HepG2 (cell line): ENCODE measurements around the gene POLR1G. TPM values are rescaled to one million over a fixed set of nuclear protein-coding genes. Genes with fewer than 3 reads are reported as not detected.
A peak's percentile ranks its signal among the peaks of the same experiment; 100 is the strongest.

Source experiments
- PHF21A ChIP-seq: sonication (generic); formaldehyde crosslinking; IDR thresholded peaks from 2 replicates; pipeline ENCODE4 v1.5.0; 2020; ENCODE audit warnings: mild to moderate bottlenecking, missing genetic modification reagents
- REPIN1 ChIP-seq: sonication (generic); formaldehyde crosslinking; IDR thresholded peaks from 2 replicates; pipeline ENCODE4 v1.8.0; 2022; ENCODE audit warnings: missing genetic modification reagents, low read depth, mild to moderate bottlenecking, borderline replicate concordance
- U2AF2 ChIP-seq: fragments of 200-400 bp; formaldehyde crosslinking; IDR thresholded peaks from 2 replicates; pipeline ENCODE4 v1.6.1; 2017; ENCODE audit warnings: low read depth, mild to moderate bottlenecking, low read length
- ZC3H4 ChIP-seq: sonication (generic); formaldehyde crosslinking; IDR thresholded peaks from 2 replicates; pipeline ENCODE4 v1.4.0; 2020; ENCODE audit warnings: missing genetic modification reagents, borderline replicate concordance
- ZNF605 ChIP-seq: sonication (generic); formaldehyde crosslinking; IDR thresholded peaks from 2 replicates; pipeline ENCODE4 v1.8.0; 2022; ENCODE audit warnings: mild to moderate bottlenecking, missing genetic modification reagents
- ZNF737 ChIP-seq: sonication (generic); formaldehyde crosslinking; IDR thresholded peaks from 2 replicates; pipeline ENCODE4 v1.5.0; 2020; ENCODE audit warnings: missing genetic modification reagents, mild to moderate bottlenecking, borderline replicate concordance
- polyA plus RNA-seq, 8 experiments: library from polyadenylated mRNA; depleted of rRNA in 3 of 8; stranded (reverse) in 7 of 8; unstranded in 1 of 8; fragments of >200 nt; fragmentation: Illumina TruSeq in 4 of 8; extraction: Trizol in 4 of 8; gene quantifications; 2 replicates each; pipeline versions ENCODE4 v1.2.1 to v1.2.3, GENCODE V29; 2011 to 2016; ENCODE audit warnings: low read depth in 4 of 8, missing spikeins in 1 of 8, mixed read lengths in 1 of 8; ENCODE audit not compliant: insufficient read depth in 1 of 8
- total RNA-seq, 5 experiments: library from RNA; depleted of rRNA; stranded (reverse); fragments of >200 nt; fragmentation: Illumina TruSeq; extraction: Trizol; gene quantifications; 2 replicates each; pipeline ENCODE4 v1.2.3, GENCODE V29; 2016; ENCODE audit warnings: low read depth in 1 of 5
- TF ChIP-seq, protein P1 (sequence below): sonication (generic); formaldehyde crosslinking; IDR thresholded peaks from 2 replicates; pipeline ENCODE4 v1.4.0; 2020; ENCODE audit warnings: missing genetic modification reagents
- TF ChIP-seq, protein P2 (sequence below): sonication (generic); formaldehyde crosslinking; IDR thresholded peaks from 2 replicates; pipeline ENCODE4 v1.4.0; 2020; ENCODE audit warnings: missing genetic modification reagents, borderline replicate concordance
- TF ChIP-seq, protein P3 (sequence below), 2 experiments: sonication (generic) in 1 of 2; formaldehyde crosslinking in 1 of 2; IDR thresholded peaks; 2 replicates each; pipeline versions ENCODE4 v1.6.1 to v1.9.0; 2014 to 2022; ENCODE audit warnings: antibody characterized with exemption in 1 of 2, borderline replicate concordance in 1 of 2, inconsistent platforms in 1 of 2, low read depth in 1 of 2, missing genetic modification reagents in 1 of 2
- TF ChIP-seq, protein P4 (sequence below): IDR thresholded peaks from 2 replicates; pipeline ENCODE4 v1.6.1; 2016; ENCODE audit warnings: low read depth

POLR1G gene
- total and polyA plus RNA-seq, 2 of the 13 experiments (the other 11 are each of a cell fraction or from before 2014, with no cell fraction given), result 3.5 to 20.8 TPM

DNA sequence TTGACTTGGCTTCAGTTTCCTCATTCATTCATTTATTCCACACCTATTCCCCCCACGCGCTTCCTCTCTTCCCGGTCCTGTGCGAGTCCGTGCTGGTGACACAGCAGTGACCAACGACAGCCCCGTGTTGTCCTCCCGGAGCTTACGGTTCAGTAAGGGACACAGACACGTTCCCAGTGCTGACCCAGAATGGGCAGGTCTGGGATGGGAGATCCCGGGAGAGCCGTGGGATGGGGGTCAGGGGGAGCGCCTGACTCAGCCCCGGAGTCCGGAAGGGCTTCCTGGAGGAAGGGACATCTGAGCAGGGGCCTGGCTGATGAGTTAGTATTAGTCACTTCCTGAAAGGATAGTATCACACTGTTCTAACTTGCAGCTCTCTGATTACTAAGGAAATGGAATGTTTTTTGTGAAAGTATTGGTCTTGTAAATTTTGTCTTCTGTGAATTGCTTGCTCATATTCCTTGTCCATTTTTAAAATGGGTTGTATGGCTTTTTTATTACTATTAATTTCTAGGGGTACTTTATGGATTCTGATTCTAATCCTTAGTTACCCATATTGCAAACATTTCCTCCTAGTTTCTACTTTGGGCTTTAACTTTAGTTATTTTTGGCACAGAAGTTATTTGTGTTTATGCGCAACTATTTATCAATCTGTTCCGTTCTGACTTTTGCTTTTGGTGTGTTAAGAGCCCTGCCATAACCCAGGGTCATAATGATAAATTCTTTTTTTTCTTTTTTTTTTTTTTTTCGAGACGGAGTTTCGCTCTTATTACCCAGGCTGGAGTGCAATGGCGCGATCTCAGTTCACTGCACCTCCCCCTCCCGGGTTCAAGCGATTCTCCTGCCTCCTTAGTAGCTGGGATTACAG lies 18.0 kb downstream of the POLR1G start (continued):
- TF ChIP-seq, protein P1, sequence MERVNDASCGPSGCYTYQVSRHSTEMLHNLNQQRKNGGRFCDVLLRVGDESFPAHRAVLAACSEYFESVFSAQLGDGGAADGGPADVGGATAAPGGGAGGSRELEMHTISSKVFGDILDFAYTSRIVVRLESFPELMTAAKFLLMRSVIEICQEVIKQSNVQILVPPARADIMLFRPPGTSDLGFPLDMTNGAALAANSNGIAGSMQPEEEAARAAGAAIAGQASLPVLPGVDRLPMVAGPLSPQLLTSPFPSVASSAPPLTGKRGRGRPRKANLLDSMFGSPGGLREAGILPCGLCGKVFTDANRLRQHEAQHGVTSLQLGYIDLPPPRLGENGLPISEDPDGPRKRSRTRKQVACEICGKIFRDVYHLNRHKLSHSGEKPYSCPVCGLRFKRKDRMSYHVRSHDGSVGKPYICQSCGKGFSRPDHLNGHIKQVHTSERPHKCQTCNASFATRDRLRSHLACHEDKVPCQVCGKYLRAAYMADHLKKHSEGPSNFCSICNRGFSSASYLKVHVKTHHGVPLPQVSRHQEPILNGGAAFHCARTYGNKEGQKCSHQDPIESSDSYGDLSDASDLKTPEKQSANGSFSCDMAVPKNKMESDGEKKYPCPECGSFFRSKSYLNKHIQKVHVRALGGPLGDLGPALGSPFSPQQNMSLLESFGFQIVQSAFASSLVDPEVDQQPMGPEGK (CRISPR knock-in tag), result peak; percentile 81
- TF ChIP-seq PHF21A (CRISPR knock-in tag) (no peak; the same call in 1 of the 2 replicates), ZC3H4 (peak; percentile 92; the same call in 1 of the 2 replicates), ZNF737 (CRISPR knock-in tag) (no peak), U2AF2 (no peak), ZNF605 (CRISPR knock-in tag) (0 out of 2 replicates have a peak, but pooled peaks have one; percentile 25), REPIN1 (CRISPR knock-in tag) (no peak)
- TF ChIP-seq, protein P2, sequence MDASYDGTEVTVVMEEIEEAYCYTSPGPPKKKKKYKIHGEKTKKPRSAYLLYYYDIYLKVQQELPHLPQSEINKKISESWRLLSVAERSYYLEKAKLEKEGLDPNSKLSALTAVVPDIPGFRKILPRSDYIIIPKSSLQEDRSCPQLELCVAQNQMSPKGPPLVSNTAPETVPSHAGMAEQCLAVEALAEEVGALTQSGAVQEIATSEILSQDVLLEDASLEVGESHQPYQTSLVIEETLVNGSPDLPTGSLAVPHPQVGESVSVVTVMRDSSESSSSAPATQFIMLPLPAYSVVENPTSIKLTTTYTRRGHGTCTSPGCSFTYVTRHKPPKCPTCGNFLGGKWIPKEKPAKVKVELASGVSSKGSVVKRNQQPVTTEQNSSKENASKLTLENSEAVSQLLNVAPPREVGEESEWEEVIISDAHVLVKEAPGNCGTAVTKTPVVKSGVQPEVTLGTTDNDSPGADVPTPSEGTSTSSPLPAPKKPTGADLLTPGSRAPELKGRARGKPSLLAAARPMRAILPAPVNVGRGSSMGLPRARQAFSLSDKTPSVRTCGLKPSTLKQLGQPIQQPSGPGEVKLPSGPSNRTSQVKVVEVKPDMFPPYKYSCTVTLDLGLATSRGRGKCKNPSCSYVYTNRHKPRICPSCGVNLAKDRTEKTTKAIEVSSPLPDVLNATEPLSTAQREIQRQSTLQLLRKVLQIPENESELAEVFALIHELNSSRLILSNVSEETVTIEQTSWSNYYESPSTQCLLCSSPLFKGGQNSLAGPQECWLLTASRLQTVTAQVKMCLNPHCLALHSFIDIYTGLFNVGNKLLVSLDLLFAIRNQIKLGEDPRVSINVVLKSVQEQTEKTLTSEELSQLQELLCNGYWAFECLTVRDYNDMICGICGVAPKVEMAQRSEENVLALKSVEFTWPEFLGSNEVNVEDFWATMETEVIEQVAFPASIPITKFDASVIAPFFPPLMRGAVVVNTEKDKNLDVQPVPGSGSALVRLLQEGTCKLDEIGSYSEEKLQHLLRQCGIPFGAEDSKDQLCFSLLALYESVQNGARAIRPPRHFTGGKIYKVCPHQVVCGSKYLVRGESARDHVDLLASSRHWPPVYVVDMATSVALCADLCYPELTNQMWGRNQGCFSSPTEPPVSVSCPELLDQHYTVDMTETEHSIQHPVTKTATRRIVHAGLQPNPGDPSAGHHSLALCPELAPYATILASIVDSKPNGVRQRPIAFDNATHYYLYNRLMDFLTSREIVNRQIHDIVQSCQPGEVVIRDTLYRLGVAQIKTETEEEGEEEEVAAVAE (CRISPR knock-in tag), result no peak
- TF ChIP-seq, protein P3, sequence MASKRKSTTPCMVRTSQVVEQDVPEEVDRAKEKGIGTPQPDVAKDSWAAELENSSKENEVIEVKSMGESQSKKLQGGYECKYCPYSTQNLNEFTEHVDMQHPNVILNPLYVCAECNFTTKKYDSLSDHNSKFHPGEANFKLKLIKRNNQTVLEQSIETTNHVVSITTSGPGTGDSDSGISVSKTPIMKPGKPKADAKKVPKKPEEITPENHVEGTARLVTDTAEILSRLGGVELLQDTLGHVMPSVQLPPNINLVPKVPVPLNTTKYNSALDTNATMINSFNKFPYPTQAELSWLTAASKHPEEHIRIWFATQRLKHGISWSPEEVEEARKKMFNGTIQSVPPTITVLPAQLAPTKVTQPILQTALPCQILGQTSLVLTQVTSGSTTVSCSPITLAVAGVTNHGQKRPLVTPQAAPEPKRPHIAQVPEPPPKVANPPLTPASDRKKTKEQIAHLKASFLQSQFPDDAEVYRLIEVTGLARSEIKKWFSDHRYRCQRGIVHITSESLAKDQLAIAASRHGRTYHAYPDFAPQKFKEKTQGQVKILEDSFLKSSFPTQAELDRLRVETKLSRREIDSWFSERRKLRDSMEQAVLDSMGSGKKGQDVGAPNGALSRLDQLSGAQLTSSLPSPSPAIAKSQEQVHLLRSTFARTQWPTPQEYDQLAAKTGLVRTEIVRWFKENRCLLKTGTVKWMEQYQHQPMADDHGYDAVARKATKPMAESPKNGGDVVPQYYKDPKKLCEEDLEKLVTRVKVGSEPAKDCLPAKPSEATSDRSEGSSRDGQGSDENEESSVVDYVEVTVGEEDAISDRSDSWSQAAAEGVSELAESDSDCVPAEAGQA (IDR thresholded peaks at IDR 0.05; ENCODE audit: low read depth), result no peak
- TF ChIP-seq, protein P3 (CRISPR knock-in tag; IDR thresholded peaks at IDR 0.05; ENCODE audit: borderline replicate concordance), result no peak
- TF ChIP-seq, protein P4, sequence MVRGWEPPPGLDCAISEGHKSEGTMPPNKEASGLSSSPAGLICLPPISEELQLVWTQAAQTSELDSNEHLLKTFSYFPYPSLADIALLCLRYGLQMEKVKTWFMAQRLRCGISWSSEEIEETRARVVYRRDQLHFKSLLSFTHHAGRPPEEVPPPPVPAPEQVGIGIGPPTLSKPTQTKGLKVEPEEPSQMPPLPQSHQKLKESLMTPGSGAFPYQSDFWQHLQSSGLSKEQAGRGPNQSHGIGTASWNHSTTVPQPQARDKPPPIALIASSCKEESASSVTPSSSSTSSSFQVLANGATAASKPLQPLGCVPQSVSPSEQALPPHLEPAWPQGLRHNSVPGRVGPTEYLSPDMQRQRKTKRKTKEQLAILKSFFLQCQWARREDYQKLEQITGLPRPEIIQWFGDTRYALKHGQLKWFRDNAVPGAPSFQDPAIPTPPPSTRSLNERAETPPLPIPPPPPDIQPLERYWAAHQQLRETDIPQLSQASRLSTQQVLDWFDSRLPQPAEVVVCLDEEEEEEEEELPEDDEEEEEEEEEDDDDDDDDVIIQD (CRISPR knock-in tag), result no peak
